HepG2 (cell line): ENCODE data around the gene ZFYVE28. TPM values are rescaled to one million over a fixed set of nuclear protein-coding genes. Genes with fewer than 3 reads are reported as not detected.

Experiments
- ATAC-seq: fragments of 200-7000 bp; cut with Tn5 transposase; 3 replicates; pipeline ENCODE4 v1.9.1; 2020; ENCODE audit warnings: mild to moderate bottlenecking, moderate library complexity
- BruUV-seq: library from RNA; stranded (reverse); fragments of 400-500 nt; replicated peaks from 2 replicates; lab custom pipeline; 2021; lab: Mats Ljungman, UMichigan
- CTCF ChIA-PET: fragments of 300-600 bp; formaldehyde crosslinking; extraction: SDS; loops from one replicate; lab custom pipeline; 2021; ENCODE audit warnings: low total read pairs, inconsistent platforms, low intra/inter-chr PET ratio; lab: Yijun Ruan, JAX
- POLR2A ChIA-PET: fragments of 350-600 bp; sonication (Branson Sonifier 250); formaldehyde crosslinking; loops from one replicate; lab custom pipeline; 2020; ENCODE audit warnings: antibody characterized with exemption, inconsistent platforms; lab: Yijun Ruan, JAX
- DNase-seq: peaks from one replicate; pipeline ENCODE4 v3.0.0-alpha.2; 2015; ENCODE audit warnings: low spot score
- FAIRE-seq: peaks from 3 replicates; lab custom pipeline; 2011; peaks lifted over from hg19 to GRCh38; lab: Jason Lieb, UNC
- H2AFZ ChIP-seq: one replicate; pipeline ENCODE4 v1.6.1; 2011; ENCODE audit warnings: low read length, inconsistent platforms
- H3K27ac ChIP-seq: fragments of 300-600 bp; 3 replicates; pipeline ENCODE4 v1.8.0; 2011; ENCODE audit warnings: mixed run types, mild to moderate bottlenecking, mixed read lengths, low read length, inconsistent platforms; ENCODE audit not compliant: insufficient read depth; ENCODE audit errors: extremely low read length
- H3K27me3 ChIP-seq, 2 experiments: fragments of 200-600 bp in 1 of 2; 2 replicates in 1 of 2; 3 replicates in 1 of 2; pipeline versions ENCODE4 v1.6.0 to v1.8.0; 2011; ENCODE audit warnings: low read length in 2 of 2, mild to moderate bottlenecking in 2 of 2, moderate library complexity in 2 of 2, inconsistent platforms in 1 of 2; ENCODE audit not compliant: insufficient read depth in 2 of 2, control insufficient read depth in 1 of 2
- H3K36me3 ChIP-seq, 2 experiments: fragments of 200-600 bp in 1 of 2; replicated peaks in 1 of 2; 2 replicates in 1 of 2; 3 replicates in 1 of 2; pipeline versions ENCODE4 v1.5.1 to v1.8.0; 2011; ENCODE audit warnings: low read length in 2 of 2, inconsistent platforms in 1 of 2; ENCODE audit not compliant: insufficient read depth in 2 of 2, control insufficient read depth in 1 of 2
- H3K4me1 ChIP-seq: 2 replicates; pipeline ENCODE4 v1.5.1; 2012; ENCODE audit warnings: low read length, inconsistent platforms; ENCODE audit not compliant: insufficient read depth
- H3K4me2 ChIP-seq: 2 replicates; pipeline ENCODE4 v1.6.0; 2011; ENCODE audit warnings: low read depth, low read length, inconsistent platforms
- H3K4me3 ChIP-seq, 3 experiments: fragments of 200-600 bp in 1 of 3; sonication (generic), shearing (Covaris generic) in 1 of 3; replicated peaks in 1 of 3; 2 replicates each; pipeline ENCODE4 v1.5.1; 2011 to 2016; ENCODE audit warnings: low read length in 3 of 3, inconsistent platforms in 2 of 3, low read depth in 2 of 3, mild to moderate bottlenecking in 2 of 3, control low read depth in 1 of 3, mixed read lengths in 1 of 3; ENCODE audit not compliant: insufficient read depth in 1 of 3
- H3K79me2 ChIP-seq: one replicate; pipeline ENCODE4 v1.6.1; 2011; ENCODE audit warnings: low read length, inconsistent platforms; ENCODE audit not compliant: insufficient read depth
- H3K9ac ChIP-seq: 2 replicates; pipeline ENCODE4 v1.6.0; 2011; ENCODE audit warnings: mild to moderate bottlenecking, low read depth, low read length, inconsistent platforms; ENCODE audit not compliant: insufficient read depth
- H3K9me3 ChIP-seq: 2 replicates; pipeline ENCODE4 v1.5.1; 2012; ENCODE audit warnings: mild to moderate bottlenecking, low read length
- H4K20me1 ChIP-seq: 2 replicates; pipeline ENCODE4 v1.6.0; 2011; ENCODE audit warnings: inconsistent platforms, mild to moderate bottlenecking, low read length, moderate library complexity; ENCODE audit not compliant: insufficient read depth
- CC2D1A ChIP-seq: sonication (generic); formaldehyde crosslinking; IDR thresholded peaks from 2 replicates; pipeline ENCODE4 v1.8.1; 2023; ENCODE audit warnings: mild to moderate bottlenecking, missing genetic modification reagents
- DRAP1 ChIP-seq: IDR thresholded peaks from 2 replicates; pipeline ENCODE4 v1.6.1; 2016; ENCODE audit warnings: missing genetic modification reagents, missing compliant biosample characterization
- GLI4 ChIP-seq: sonication (generic); formaldehyde crosslinking; IDR thresholded peaks from 2 replicates; pipeline ENCODE4 v1.5.1; 2020; ENCODE audit warnings: missing genetic modification reagents, mild to moderate bottlenecking, moderate library complexity, borderline replicate concordance
- HDAC2 ChIP-seq: sonication (generic); formaldehyde crosslinking; IDR thresholded peaks from 2 replicates; pipeline ENCODE4 v1.4.0; 2020; ENCODE audit warnings: missing genetic modification reagents
- HMGA1 ChIP-seq: sonication (generic); formaldehyde crosslinking; conservative IDR thresholded peaks from 2 replicates; pipeline ENCODE4 v1.4.0; 2020; ENCODE audit warnings: missing genetic modification reagents
- HNRNPK ChIP-seq: fragments of 200-400 bp; formaldehyde crosslinking; IDR thresholded peaks from 2 replicates; pipeline ENCODE4 v1.6.1; 2018; ENCODE audit warnings: low read length, low read depth, moderate library complexity, mild to moderate bottlenecking; ENCODE audit not compliant: poor library complexity, severe bottlenecking
- ISL2 ChIP-seq: sonication (generic); formaldehyde crosslinking; IDR thresholded peaks from 2 replicates; pipeline ENCODE4 v1.5.0; 2020; ENCODE audit warnings: missing genetic modification reagents
- KLF11 ChIP-seq: IDR thresholded peaks from 2 replicates; pipeline ENCODE4 v1.6.1; 2016; ENCODE audit warnings: missing compliant biosample characterization
- KLF16 ChIP-seq, 2 experiments: sonication (generic) in 1 of 2; formaldehyde crosslinking in 1 of 2; IDR thresholded peaks; 2 replicates each; pipeline versions ENCODE4 v1.6.1 to v1.8.0; 2016 to 2023; ENCODE audit warnings: missing genetic modification reagents in 2 of 2, missing compliant biosample characterization in 1 of 2
- NBN ChIP-seq: fragments of 450-650 bp; conservative IDR thresholded peaks from 2 replicates; pipeline ENCODE4 v1.6.1; 2017
- NR2F6 ChIP-seq, 2 experiments: IDR thresholded peaks; 2 replicates each; pipeline ENCODE4 v1.6.1; 2016; ENCODE audit warnings: antibody characterized with exemption in 1 of 2, mild to moderate bottlenecking in 1 of 2
- SKI ChIP-seq: fragments of 450-650 bp; IDR thresholded peaks from one replicate; pipeline ENCODE4 v1.6.1; 2018; ENCODE audit warnings: mild to moderate bottlenecking; ENCODE audit not compliant: partially characterized antibody
- SMARCC2 ChIP-seq: fragments of 450-650 bp; IDR thresholded peaks from 2 replicates; pipeline ENCODE4 v1.6.1; 2017; ENCODE audit warnings: antibody characterized with exemption, mild to moderate bottlenecking
- ZNF207 ChIP-seq: fragments of 450-650 bp; IDR thresholded peaks from 2 replicates; pipeline ENCODE4 v1.6.1; 2016; ENCODE audit warnings: antibody characterized with exemption, borderline replicate concordance
- ZNF329 ChIP-seq: sonication (generic); formaldehyde crosslinking; IDR thresholded peaks from 2 replicates; pipeline ENCODE4 v1.9.0; 2021; ENCODE audit warnings: low read depth, mild to moderate bottlenecking, missing genetic modification reagents
- ZNF501 ChIP-seq: sonication (generic); formaldehyde crosslinking; IDR thresholded peaks from 2 replicates; pipeline ENCODE4 v1.5.1; 2020; ENCODE audit warnings: mild to moderate bottlenecking, moderate library complexity, missing genetic modification reagents
- ZNF557 ChIP-seq: sonication (generic); formaldehyde crosslinking; IDR thresholded peaks from 2 replicates; pipeline ENCODE4 v1.4.0; 2020; ENCODE audit warnings: missing genetic modification reagents
- ZNF580 ChIP-seq: IDR thresholded peaks from 2 replicates; pipeline ENCODE4 v1.6.1; 2016; ENCODE audit warnings: low read depth, borderline replicate concordance
- ZNF598 ChIP-seq: sonication (generic); formaldehyde crosslinking; IDR thresholded peaks from 2 replicates; pipeline ENCODE4 v1.5.1; 2020; ENCODE audit warnings: mild to moderate bottlenecking, missing genetic modification reagents, borderline replicate concordance
- ZNF605 ChIP-seq: sonication (generic); formaldehyde crosslinking; IDR thresholded peaks from 2 replicates; pipeline ENCODE4 v1.8.0; 2022; ENCODE audit warnings: mild to moderate bottlenecking, missing genetic modification reagents
- ZNF687 ChIP-seq: sonication (generic); formaldehyde crosslinking; IDR thresholded peaks from 2 replicates; pipeline ENCODE4 v1.5.1; 2020; ENCODE audit warnings: mild to moderate bottlenecking, missing genetic modification reagents, moderate library complexity
- WGBS: methylation state at CpG from one replicate; pipeline ENCODE4 v1.1.6; 2017; ENCODE audit warnings: low lambda C conversion rate; 5-methylcytosine and 5-hydroxymethylcytosine counted together
- in situ Hi-C: cut with HindIII; loops from 2 replicates; pipeline ENCODE4 v1.10.0; 2017; ENCODE audit warnings: low pct_unique_long_range_greater_than_20kb; ENCODE audit not compliant: extremely low pct_ligation_motif_present
- intact Hi-C: fragments of 100-400 bp; cut with micrococcal nuclease; formaldehyde crosslinking; loops from one replicate; pipeline ENCODE4 v1.10.0; 2022; ENCODE audit not compliant: unreplicated experiment
- polyA plus RNA-seq, 8 experiments: library from polyadenylated mRNA; depleted of rRNA in 3 of 8; stranded (reverse) in 7 of 8; unstranded in 1 of 8; fragments of >200 nt; fragmentation: Illumina TruSeq in 4 of 8; extraction: Trizol in 4 of 8; gene quantifications; 2 replicates each; pipeline versions ENCODE4 v1.2.1 to v1.2.3, GENCODE V29; 2011 to 2016; ENCODE audit warnings: low read depth in 4 of 8, missing spikeins in 1 of 8, mixed read lengths in 1 of 8; ENCODE audit not compliant: insufficient read depth in 1 of 8
- total RNA-seq, 5 experiments: library from RNA; depleted of rRNA; stranded (reverse); fragments of >200 nt; fragmentation: Illumina TruSeq; extraction: Trizol; gene quantifications; 2 replicates each; pipeline ENCODE4 v1.2.3, GENCODE V29; 2016; ENCODE audit warnings: low read depth in 1 of 5

Gene ZFYVE28
- total and polyA plus RNA-seq, 2 of the 13 experiments (the other 11 are each of a cell fraction or from before 2014, with no cell fraction given), result 0.12 to 0.22 TPM

GRCh38 chr4:2390784-2391421 is 27.5 kb downstream of the ZFYVE28 start (continued):
- TF ChIP-seq SKI, result no peak
- no peak for TF ChIP-seq HNRNPK

GRCh38 chr4:2390146-2390545 is 28.3 kb downstream of the ZFYVE28 start:
- Histone ChIP-seq H3K9ac (no peak overlapping the region), H3K36me3 (no peaks in the 10 kb centered on the region), H3K4me2 (no peak overlapping the region), H3K9me3 (no peaks in the 10 kb centered on the region), H3K27ac (no peak overlapping the region), H3K79me2 (no peaks in the 10 kb centered on the region), H3K27me3 (peaks cover 13 to 84% of the 10 kb centered on the region in 2 experiments; a peak in 4 of 5 replicates), H4K20me1 (no peaks in the 10 kb centered on the region), H2AFZ (no peak overlapping the region), H3K4me3 (no peak overlapping the region), H3K4me1 (peaks cover 29% of the 10 kb centered on the region)
- WGBS, result 0% methylated on average over 1 of the region's 9 CpGs
- ATAC-seq (peak; percentile 39), DNase-seq (peak; percentile 15), FAIRE-seq (no peak)
- in situ Hi-C loops, result no loop called here
- ChIA-PET CTCF (no interaction called here), POLR2A (no interaction called here)
- intact Hi-C loops, result no loop called here
- BruUV-seq, result no TSS peak
- no peak for TF ChIP-seq ZNF598 (CRISPR knock-in tag)
- no peak for TF ChIP-seq ZNF207
- no peak for TF ChIP-seq CC2D1A
- no peak for TF ChIP-seq ISL2 (CRISPR knock-in tag)
- TF ChIP-seq NR2F6 (IDR thresholded peaks at IDR 0.05), result no peak
- TF ChIP-seq NR2F6 (CRISPR knock-in tag; IDR thresholded peaks at IDR 0.05), result no peak
- TF ChIP-seq HMGA1, result no peak
- TF ChIP-seq SMARCC2, result no peak
- TF ChIP-seq ZNF501 (CRISPR knock-in tag), result no peak
- TF ChIP-seq ZNF605 (CRISPR knock-in tag), result no peak
- no peak for TF ChIP-seq ZNF329 (CRISPR knock-in tag)
- TF ChIP-seq HDAC2, result no peak
- no peak for TF ChIP-seq ZNF557 (CRISPR knock-in tag)
- no peak for TF ChIP-seq GLI4 (CRISPR knock-in tag)
- TF ChIP-seq DRAP1, result no peak
- no peak for TF ChIP-seq KLF16 (CRISPR knock-in tag; IDR thresholded peaks at IDR 0.05)
- TF ChIP-seq KLF11 (CRISPR knock-in tag), result no peak
- no peak for TF ChIP-seq NBN
- no peak for TF ChIP-seq ZNF580 (CRISPR knock-in tag)
- no peak for TF ChIP-seq ZNF687
